NB4 (cell line): ENCODE data around the gene PPA1.

Experiments
- MAX ChIP-seq: IDR thresholded peaks from 2 replicates; pipeline ENCODE4 v1.6.1; 2011; ENCODE audit warnings: low read depth, low read length
- POLR2A ChIP-seq: IDR thresholded peaks from 2 replicates; pipeline ENCODE4 v1.6.1; 2011; ENCODE audit warnings: mild to moderate bottlenecking; ENCODE audit not compliant: insufficient read length; ENCODE audit errors: extremely low read depth
- TF ChIP-seq, protein P1 (sequence below): IDR thresholded peaks from one replicate; pipeline ENCODE4 v1.5.1; 2012; ENCODE audit warnings: low read depth, low read length

- TF ChIP-seq, protein P1, sequence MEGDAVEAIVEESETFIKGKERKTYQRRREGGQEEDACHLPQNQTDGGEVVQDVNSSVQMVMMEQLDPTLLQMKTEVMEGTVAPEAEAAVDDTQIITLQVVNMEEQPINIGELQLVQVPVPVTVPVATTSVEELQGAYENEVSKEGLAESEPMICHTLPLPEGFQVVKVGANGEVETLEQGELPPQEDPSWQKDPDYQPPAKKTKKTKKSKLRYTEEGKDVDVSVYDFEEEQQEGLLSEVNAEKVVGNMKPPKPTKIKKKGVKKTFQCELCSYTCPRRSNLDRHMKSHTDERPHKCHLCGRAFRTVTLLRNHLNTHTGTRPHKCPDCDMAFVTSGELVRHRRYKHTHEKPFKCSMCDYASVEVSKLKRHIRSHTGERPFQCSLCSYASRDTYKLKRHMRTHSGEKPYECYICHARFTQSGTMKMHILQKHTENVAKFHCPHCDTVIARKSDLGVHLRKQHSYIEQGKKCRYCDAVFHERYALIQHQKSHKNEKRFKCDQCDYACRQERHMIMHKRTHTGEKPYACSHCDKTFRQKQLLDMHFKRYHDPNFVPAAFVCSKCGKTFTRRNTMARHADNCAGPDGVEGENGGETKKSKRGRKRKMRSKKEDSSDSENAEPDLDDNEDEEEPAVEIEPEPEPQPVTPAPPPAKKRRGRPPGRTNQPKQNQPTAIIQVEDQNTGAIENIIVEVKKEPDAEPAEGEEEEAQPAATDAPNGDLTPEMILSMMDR: no peak
- no peak for TF ChIP-seq POLR2A
- TF ChIP-seq MAX: no peak
Measured at GRCh38 chr10:70162892-70163201, 70.4 kb downstream of the PPA1 start.
